NCI-H446 (cell line): ENCODE measurements around the gene NEAT1.
"Not testable (repeated sequence)": the region's sequence is repeated elsewhere in the genome, so short reads cannot be mapped to it uniquely, and the experiment has no call there.

ENCODE experiments used
- DNase-seq, 2 experiments: peaks; one replicate each; lab custom pipeline; 2025; lab: John Stamatoyannopoulos, UW

Gene NEAT1

DNA sequence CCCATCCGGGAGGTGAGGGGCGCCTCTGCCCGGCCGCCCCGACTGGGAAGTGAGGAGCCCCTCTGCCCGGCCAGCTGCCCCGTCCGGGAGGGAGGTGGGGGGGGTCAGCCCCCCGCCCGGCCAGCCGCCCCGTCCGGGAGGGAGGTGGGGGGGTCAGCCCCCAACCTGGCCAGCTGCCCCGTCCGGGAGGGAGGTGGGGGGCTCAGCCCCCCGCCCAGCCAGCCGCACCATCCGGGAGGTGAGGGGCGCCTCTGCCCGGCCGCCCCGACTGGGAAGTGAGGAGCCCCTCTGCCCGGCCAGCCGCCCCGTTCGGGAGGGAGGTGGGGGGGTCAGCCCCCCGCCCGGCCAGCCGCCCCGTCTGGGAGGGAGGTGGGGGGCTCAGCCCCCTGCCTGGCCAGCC, 28.7 kb downstream of the NEAT1 start:
- not testable (repeated sequence) for DNase-seq

- DNase-seq, result not testable (repeated sequence)
Measured at GRCh38 chr11:65452259-65452658, 29.7 kb downstream of the NEAT1 start.

GRCh38 chr11:65452806-65453490, 30.4 kb downstream of the NEAT1 start:
- no peak for DNase-seq

- no peak for DNase-seq
Measured at GRCh38 chr11:65454311-65454695, 31.7 kb downstream of the NEAT1 start.

GRCh38 chr11:65454696-65455456, 32.3 kb downstream of the NEAT1 start:
- peak; percentile 77 to 94 for DNase-seq

DNA sequence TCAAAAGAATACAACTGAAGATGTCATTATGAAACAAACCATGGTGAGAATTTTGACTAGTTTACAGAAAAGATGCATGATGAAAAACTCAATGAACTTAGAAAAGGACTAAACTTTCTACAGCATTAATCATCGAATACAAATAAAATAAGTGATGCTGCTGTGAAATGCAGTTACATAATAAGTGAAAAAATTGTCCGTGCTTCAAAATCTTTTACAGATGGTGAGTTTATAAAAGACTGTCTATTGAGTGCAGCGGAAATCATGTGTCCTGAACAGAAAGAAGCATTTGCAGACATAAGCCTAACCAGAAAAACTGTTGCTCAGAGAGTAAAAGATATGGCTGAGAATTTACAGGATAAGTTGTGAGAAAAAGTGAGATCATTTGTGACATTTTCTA, 33.8 kb downstream of the NEAT1 start:
- no peak for DNase-seq

DNA sequence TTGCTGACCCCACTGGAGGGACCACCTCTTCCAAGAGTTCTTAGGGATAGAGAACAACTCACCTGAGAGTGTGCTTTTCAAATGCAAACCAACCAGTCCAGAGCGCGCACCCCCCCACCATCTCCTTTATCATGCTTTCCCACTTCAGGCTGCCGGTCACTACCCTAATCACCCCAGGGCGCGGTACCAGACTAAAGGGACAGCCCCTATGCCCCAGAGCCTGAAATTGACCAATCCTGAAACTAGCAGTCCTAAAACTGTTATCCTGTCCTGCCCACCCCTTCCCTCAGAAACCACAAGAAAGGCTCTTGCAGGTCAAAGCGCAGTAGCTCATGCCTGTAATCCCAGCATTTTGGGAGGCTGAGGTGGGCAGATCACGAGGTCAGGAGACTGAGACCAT, 37.0 kb downstream of the NEAT1 start:
- DNase-seq, result no peak

DNA sequence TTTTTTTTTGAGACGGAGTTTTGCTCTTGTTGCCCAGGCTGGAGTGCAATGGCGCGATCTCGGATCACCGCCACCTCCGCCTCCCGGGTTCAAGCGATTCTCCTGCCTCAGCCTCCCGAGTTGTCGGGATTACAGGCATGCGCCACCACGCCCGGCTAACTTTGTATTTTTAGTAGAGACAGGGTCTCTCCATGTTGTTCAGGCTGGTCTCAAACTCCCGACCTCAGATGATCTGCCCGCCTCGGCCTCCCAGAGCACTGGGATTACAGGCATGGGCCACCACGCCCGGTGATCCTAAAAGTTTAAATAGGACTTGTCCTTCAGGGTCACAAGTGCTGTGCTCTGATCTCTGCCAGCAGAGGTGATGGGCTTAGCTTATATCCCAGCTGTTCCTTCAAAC, 42.9 kb downstream of the NEAT1 start:
- not testable (repeated sequence) for DNase-seq

- not testable (repeated sequence) for DNase-seq
Measured at GRCh38 chr11:65467306-65467705, 44.7 kb downstream of the NEAT1 start.

- no peak for DNase-seq
Measured at GRCh38 chr11:65468874-65469333, 46.3 kb downstream of the NEAT1 start.

DNA sequence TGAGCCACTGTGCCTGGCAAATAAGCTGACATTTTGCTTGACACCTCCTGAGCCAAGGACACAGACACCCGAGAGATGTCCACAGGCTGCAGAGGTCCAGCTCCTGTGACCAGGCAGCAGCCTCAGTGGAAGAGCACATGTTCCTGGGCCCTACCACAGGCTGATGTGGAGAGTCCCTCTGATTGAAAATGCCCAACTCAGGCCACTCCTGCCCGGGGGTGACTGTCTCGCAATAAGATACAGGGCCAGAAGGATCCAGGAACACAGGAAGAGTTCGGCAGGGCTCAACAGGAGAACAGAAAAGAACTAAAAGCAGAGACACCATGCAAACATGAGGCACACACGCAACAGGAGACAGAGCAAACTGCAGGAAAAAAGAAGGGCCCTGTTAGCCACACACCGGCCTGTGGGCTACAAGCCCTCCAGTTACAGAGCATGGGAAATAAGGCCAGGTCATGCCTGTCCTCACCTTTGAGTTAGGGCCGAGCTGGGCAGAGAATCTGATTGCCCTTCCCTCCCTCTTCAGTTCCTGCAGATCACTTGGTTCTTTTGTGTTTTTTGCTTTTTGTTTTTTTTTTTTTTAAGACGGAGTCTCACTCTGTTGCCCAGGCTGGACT, 47.9 kb downstream of the NEAT1 start:
- no peak for DNase-seq

- DNase-seq, result peak in 1 of 2 experiments; percentile 74
Measured at GRCh38 chr11:65471447-65471891, 48.9 kb downstream of the NEAT1 start.

DNA sequence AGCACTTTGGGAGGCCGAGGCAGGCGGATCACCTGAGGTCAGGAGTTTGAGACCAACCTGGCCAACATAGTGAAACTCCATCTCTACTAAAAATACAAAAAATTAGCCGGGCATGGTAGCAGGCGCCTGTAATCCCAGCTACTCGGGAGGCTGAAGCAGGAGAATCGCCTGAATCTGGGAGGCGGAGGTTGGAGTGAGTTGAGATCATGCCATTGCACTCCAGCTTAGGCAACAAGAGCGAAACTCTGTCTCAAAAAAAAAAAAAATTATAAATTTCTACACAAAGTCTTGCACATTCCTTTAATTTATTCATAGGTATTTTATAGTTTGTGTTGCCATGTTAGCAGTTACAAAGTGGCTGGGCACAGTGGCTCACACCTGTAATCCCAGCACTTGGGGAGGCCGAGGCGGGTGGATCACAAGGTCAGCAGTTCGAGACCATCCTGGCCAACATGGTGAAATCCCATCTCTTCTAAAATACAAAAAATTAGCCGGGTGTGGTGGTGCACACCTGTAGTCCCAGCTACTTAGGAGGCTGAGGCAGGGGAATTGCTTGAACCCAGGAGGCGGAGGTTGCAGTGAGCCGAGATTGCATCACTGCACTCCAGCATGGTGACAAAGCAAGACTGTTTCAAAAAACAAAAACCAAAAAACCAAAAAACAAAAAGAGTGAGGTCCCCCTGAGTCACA, 50.1 kb downstream of the NEAT1 start:
- not testable (repeated sequence) for DNase-seq

GRCh38 chr11:65473278-65473860, 50.8 kb downstream of the NEAT1 start:
- DNase-seq, result no peak

GRCh38 chr11:65474864-65475263, 52.3 kb downstream of the NEAT1 start:
- no peak for DNase-seq

GRCh38 chr11:65476632-65477148, 54.1 kb downstream of the NEAT1 start:
- no peak for DNase-seq

DNA sequence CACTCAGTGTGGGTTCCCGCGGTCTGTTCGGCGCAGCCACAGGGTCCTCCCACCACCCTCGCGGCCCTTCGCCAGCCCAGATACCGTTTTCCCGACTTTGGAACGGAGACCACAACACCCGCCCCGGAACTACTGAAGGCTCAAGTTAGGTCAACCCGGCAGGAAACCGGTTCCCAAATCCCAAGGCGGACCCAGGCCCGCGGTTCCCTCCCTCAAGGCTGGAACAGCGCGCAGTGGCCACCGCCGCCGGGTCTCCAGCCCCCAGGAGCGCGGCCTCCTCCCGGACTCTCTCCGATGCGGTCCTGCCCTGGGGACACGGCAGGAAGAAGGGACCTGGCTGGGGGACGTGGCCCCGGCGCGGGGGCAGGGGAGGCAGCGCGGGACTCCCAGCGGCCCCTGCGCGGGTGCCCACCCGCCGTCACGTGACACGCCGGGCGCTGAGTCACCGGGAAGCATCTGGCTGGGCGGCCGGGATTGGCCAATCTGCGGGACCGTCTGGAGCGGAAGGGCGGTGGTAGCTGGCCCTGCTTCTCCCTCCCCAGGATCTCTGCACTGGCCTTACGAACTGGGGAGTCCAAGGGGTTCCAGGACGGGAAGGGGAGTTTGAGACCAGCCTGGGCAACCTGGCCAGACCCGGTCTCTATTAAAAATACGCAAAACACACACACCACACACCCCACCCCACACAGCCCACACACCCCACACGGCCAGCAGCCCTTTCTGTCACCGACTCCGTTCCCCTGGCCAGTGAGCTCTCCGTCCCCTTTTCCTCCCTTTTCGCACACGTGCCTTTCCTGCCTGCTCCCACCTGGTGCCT, 54.8 kb downstream of the NEAT1 start:
- DNase-seq, result peak; percentile 90 to 95

DNA sequence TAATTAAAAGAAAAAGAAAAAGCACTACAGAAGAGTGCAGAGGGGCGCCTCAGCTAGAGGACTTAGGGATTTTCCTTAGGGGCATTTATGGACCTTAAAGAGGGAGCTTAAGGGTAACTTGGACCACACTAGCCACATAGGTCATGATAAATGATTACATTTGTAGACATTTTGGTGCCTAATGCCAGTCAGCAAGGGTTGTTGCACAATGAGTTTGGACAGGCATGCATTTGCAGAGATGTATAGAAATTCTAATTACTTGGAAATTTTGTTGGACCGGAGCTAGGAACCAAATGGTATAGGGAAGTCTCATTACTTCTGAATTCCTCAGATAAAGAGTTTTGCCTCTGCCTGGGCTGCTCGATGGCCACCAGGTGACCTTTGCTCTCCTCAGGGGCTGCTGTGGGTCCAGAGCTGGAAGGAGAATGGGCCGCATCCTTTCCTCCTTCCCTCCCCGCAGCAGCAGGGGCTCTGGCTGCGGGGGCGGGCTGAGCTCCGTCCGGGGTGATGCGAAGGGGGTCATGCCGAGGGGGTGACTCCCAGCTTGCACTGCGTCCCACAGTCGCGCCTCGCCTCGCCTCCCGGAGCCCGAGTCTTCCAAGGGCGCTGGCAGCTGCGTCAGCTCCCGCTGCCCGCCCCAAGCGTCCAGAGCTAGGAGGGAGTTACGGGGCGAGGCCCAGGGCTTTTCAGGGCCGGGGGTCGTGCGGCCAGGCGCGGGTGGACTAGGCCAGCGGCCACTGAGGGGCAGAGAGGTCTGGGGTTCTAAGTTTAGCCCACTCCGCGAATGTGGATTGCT, 56.0 kb downstream of the NEAT1 start:
- DNase-seq, result no peak

DNA sequence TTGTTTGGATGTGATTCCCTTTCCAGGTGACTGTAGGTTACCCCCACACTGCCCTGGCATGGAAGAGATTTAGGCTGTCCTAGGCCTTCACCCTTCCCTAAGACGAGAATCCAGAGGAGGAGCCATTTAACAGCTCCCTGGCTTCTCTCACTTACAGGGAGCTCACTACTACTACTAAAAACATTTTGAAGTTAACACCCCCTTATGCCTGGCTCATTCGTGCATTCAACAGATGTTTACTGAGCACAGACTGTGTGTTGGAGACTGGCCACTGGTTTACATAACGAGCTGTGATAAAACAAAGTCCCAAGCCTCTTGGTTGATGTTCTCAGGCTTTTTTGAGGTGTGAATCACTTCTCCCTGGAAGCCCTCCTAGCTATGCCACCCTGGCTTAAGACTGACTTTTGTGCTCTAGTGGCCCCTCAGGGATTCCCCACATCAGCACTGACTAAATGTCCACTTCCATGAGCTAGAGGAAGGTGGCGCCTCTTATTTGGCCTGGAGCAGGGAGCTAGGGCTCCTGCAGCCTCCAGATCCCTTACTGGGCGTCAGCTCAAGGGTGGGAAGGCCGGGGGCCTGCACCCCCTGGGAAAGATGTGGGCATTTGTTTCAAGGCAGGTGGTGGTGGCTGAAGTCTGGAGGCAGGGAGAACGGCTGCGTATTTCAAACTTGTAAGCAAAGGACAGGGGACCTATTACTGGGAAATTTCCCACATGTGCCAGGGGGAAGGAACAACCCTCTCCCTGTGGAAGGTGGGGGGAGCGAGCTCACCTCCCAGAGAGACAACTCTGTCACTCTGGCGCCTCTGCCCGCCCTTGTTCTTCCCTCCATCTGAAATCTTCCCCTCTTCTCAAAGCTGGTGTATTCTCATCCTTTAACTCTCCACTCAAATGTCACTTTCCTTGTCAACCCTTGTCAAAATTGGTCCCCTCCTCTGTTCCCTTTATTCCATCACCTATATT, 56.9 kb downstream of the NEAT1 start:
- DNase-seq, result peak in 1 of 2 experiments; percentile 64
